Kidney tubule cell (primary cell): ENCODE data around the gene METTL1.
"Not testable (repeated sequence)": the region's sequence is repeated elsewhere in the genome, so short reads cannot be mapped to it uniquely, and the experiment has no call there.

Experiments used
- DNase-seq: peaks from one replicate; pipeline ENCODE4 v3.0.0-alpha.2; 2018; ENCODE audit warnings: low spot score

Gene METTL1

DNA sequence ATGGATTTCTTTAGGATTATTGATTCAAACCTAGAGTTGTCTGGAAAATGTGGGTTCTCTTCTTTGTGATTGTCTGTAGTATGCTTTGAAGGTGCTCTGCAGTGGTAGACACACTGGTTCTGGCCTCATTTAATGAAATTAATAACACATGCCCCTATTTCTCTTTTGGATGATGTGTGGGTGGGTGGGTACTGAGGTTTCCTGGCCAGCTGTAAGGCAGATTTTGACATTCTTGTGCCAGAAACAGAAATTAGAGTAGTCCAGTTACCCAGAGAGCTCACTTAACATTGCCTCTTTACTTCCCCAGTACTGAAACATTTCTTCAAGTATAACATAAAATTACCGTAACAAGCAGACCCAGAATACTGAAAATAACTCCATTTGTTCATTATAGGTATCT lies 25.1 kb upstream of the METTL1 start:
- DNase-seq: no peak

DNA sequence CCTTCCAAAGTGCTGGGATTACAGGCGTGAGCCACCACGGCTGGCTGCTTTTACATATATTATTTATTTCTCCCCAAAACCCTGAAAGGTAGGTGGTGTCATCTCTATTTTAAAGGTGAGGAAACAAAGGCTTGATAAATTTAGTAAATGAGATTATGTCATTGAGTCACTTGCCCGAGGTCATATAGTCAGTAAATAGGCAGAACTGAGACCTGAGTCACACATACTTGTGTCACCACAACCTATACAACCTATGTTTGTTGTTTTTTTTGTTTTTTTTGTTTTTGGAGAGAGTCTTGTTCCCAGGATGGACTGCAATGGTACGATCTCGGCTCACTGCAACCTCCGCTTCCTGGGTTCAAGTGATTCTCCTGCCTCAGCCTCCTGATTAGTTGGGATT lies 23.4 kb upstream of the METTL1 start:
- peak; percentile 42 for DNase-seq

DNA sequence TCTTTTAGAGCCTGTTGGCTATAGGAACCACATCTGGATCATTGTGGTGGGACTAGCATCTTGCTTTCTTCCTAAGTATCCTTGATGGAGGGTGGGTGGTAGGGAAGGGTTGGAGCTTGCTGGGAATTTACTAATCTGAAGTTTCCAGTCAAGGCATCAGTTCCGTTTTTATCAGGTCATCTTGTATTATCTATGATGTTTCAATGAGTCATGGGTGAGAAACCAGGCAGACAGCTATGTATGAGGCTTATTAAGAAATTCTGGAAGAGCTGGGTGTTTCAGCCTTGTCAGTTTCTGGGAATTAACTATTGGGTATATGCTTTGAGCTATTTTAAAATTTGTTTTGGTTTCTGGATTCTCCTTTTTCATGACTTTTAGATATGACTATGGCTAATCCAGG lies 22.0 kb upstream of the METTL1 start:
- DNase-seq: peak; percentile 54

DNA sequence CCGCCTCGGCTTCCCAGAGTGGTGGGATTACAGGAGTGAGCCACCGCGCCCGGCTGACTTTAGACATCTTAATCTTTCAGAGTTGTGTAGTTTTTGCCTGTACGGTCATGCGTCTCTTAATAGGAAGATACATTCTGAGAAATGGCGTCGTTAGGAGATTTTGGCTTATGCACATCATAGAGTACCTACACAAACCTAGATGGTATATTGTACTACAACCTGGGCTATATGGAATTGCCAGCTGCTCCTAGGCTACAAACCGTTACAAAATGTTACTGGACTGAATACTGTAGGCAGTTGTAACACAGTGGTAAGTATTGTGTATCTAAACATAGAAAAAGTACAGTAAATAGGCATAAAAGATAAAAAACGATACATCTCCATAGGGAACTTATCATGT lies 12.0 kb upstream of the METTL1 start:
- DNase-seq: no peak

DNA sequence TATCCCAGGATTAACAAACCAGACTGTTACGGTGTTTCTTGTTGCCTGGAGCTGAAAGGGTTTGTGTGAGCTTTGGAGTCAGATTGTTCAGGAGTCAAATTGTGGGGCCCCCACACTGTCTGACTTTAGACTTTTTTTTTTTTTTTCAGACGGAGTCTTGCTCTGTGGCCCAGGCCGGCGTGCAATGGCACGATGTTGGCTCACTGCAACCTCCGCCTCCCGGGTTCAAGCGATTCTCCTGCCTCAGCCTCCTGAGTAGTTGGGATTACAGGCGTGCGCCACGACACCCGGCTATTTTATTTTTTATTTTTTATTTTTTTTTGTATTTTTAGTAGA lies 11.5 kb upstream of the METTL1 start:
- no peak for DNase-seq

DNA sequence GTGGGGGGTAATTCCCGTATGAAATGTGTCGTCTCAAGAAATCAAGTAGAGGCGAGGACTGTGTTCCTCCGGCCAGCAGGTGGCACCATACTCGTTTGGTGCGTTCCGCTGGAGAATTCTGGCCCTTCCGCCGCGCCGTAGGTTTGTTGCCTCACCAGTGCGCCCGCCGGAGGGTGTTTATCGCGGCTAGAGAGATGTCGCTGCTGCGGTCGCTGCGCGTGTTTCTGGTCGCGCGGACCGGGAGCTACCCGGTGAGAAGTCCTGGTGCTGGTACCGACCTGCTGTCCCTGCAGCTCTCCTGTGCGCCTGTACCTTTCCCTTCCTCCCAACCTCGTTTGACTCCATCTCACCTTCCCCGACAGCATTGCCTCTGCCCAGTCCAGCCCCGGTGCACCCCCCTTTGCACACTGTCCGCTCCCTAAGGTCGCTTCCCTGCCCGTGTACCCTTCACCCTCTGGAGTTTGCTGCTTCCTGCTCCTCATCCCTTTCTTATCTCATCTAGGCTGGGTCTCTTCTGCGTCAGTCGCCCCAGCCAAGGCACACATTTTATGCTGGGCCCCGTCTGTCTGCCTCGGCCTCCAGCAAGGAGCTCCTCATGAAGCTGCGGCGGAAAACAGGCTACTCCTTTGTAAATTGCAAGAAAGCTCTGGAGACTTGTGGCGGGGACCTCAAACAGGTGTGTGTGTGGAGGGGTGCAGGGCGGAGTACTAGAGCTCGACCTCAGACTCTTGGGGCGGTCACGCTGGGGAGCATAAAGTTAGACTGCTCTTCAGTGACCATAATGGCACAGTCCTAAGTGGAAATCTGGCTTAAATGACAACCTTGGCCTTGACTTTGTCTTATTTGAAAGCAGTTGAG lies 10.9 kb upstream of the METTL1 start, which contains the start of gene TSFM:
Gene TSFM (plus strand): TSS at position 180 of the 858 bp plus-strand sequence. CDS start 15 bp downstream, at position 195.
- DNase-seq: peak; percentile 91

DNA sequence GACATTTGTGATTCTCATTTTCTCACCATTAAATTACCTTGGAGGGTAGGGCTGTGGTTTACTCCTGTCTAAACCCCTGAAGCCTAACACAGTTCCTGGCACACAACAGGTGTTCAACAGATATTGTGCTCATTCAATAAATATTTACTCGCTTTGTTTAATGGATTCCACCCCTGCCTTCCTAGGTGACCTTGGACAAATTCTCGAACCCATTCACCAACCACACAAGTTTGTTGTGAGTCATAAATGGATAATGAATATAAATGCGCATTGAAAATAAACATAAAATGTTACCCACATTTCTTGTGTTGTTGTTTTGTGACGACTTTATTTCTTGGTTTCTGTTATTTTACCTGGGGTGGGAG lies 10.3 kb upstream of the METTL1 start:
- no peak for DNase-seq

DNA sequence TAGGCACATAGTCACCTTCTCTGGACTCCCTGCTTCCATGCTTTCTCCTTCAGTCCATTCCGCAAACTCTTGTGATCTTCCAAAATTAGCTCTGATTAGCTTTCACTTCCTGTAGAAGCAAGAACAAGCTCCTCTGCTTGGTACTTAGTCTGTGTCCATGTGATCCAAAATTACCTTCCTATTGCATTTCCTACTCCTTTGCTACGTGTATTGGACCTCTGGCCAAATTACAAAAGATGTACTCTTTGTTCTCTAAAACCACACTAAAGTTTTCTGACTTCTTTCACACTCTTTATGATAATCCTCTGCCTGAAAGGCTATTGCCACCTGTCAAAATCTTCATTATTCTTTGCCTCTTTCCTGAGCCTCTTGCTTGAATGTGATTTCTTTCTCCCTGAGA lies 9.9 kb upstream of the METTL1 start:
- no peak for DNase-seq

DNA sequence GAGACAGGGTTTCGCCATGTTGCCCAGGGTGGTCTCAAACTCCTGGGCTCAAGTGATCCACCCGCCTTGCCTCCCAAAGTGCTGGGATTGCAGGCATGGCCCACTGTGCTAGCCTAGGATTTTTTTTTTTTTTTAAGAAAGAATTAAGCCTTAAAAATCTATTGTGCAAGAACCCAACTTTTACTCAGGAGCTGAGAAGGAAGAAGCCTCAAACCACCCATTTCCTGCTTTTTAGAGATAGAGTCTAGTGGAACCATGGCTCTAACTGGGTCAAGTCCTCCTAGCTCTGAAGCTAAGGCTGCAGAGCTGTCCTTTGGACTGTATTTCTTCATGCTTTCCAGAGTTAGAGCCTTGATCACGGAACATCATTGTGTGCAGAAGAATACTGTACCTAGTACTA lies 9.3 kb upstream of the METTL1 start:
- DNase-seq: no peak

DNA sequence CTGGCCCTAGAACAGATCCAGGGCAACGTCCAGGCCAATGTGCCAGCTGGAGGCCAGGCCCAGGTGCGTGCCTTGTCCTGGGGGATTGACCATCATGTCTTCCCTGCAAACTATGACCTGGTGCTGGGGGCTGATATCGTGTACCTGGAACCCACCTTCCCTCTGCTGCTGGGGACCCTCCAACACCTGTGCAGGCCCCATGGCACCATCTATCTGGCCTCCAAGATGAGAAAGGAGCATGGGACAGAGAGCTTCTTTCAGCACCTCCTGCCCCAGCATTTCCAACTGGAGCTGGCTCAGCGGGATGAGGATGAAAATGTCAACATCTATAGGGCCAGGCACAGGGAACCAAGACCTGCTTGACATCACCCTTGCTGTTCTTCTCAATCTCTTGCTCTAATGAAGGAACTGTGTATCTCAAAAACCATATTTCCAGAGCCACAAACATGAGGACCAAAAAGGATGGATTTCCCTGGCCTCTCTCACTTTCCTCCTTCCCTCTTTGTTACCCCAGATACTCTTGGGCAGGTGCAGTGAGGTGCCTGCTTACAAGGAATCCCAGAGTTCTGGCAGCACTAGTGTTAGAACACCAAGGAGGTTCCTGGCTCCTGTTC lies 8.5 kb upstream of the METTL1 start:
- DNase-seq: no peak

DNA sequence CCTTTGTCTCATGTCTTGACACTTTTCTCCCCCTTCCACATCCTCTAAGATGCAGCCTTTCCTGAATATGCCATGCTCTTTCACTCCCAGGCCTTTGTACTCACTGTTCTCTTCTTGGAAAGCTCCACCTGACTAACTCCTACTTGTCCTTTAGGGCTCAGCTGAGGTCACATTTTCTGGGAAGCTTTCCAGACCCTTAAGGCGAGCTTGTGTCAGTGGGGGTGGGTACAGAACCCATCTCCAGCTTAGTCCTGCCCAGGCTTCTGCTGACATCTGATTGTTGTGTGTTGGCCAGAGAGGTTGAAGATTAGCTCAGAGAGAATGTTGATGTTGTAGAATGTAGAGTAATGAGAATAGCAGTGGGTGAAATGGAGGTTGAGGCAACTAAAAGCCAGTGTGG lies 7.8 kb upstream of the METTL1 start:
- DNase-seq: no peak

DNA sequence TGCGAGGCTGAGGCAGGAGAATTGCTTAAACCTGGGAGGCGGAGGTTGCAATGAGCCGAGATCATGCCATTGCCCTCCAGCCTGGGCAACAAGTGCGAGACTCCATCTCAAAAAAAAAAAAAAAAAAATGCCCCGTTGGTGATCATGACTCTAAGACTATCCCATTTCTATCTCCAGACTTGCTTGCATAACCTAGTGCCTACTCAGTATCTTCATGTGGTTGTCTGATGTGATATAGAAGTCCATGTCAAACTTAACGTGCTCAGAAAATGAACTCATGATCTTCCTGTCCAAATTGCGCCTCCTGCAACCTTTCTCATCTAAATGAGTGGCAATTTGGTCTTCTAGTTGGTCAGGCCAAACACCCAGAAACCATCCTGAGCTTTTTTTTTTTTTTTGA lies 6.0 kb upstream of the METTL1 start:
- no peak for DNase-seq

DNA sequence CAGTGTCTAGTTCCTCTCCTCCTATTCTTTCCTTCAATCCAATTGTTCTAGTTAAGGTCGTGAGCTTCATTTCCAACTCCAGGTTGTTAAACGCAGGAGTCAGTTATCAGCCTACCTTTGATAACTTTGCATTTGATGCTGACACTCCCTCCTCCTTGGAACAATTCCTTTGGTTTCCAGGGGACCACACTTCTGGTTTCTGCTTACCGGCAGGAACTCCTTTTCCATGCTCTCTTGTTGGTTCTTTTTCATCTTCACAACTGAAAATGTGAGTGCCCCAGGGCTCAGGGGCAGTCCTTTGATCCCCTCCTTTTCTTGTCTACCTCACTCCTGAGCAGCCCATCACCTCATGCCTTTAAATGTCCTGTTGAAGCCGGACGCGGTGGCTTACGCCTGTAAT lies 5.5 kb upstream of the METTL1 start:
- no peak for DNase-seq

DNA sequence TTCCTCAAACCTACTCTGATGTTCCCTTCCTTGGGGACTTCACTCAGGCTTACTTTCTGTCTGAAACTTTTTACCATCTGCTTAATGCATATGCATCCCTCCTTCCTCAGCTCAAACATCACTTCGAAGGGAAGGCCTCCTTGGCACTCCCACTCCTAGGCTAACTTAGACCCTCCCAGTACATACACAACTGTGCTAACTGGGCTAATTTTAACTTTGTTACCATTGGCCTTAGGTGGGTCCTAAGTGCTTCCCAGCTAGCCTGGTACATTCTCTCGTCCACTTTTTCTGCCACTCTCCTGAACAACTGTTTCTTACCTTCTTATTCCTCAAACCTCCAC lies 4.3 kb upstream of the METTL1 start:
- DNase-seq: no peak

DNA sequence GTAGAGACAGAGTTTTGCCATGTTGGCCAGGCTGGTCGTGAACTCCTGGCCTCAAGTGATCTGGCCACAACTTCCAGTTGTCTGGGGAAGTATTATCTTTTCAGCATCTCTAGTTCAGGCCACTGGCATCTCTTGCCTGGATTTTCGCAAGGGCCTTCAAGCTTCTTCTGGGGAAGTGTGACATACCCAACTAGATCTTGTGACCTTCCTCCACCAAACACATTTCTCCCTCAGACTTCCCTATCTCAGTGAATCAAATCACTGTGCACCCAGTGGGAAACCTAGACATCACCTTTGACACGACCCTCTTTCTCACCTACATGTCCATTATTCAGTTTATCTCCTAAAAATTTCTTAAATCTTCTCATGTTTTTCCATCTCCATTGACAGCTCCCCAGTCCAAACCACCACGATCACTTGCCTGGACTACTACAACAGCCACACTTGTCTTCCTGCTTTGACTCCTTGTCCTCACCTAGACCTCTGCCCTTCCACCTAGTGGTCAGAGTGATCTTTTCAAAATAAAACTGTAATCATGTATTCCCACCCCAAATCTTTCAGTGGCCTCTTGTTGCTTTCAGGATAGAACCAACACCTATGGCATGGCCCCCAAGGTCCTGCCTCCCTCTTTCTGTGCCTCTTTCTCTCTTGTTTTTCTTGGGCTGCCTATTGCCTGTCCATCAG lies 3.8 kb upstream of the METTL1 start:
- no peak for DNase-seq

DNA sequence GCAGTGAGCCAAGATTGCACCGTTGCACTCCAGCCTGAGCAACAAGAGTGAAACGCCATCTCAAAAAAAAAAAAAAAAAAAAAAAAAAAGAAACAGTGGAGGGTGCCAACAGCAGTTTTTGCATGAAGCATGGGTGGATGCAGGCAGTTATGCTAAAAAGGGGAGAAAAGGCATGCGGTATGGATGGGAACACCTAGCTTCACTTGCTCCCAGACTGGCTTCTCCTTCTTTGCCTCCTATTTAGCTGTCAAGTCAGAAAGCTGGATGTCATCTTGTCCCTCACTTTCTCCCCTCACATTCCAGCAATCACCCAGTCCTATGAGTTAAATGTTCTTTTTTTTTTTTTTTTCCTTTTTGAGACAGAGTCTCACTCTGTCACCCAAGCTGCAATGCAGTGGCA lies 3.1 kb upstream of the METTL1 start:
- no peak for DNase-seq

DNA sequence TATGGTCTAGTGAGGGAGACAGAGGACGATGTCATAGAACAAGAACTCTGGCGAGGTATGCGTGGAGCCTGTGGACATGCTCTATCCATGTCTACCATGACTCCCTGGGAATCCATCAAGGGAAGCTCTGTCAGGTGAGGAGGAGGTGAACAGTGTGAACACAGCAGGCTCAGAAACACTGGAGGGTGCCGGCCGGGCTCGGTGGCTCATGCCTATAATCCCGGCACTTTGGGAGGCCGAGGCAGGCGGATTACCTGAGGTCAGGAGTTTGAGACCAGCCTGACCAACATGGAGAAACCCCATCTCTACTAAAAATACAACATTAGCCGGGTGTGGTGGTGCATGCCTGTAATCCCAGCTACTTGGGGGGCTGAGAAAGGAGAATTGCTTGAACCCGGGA lies 2.7 kb upstream of the METTL1 start:
- DNase-seq: not testable (repeated sequence)

DNA sequence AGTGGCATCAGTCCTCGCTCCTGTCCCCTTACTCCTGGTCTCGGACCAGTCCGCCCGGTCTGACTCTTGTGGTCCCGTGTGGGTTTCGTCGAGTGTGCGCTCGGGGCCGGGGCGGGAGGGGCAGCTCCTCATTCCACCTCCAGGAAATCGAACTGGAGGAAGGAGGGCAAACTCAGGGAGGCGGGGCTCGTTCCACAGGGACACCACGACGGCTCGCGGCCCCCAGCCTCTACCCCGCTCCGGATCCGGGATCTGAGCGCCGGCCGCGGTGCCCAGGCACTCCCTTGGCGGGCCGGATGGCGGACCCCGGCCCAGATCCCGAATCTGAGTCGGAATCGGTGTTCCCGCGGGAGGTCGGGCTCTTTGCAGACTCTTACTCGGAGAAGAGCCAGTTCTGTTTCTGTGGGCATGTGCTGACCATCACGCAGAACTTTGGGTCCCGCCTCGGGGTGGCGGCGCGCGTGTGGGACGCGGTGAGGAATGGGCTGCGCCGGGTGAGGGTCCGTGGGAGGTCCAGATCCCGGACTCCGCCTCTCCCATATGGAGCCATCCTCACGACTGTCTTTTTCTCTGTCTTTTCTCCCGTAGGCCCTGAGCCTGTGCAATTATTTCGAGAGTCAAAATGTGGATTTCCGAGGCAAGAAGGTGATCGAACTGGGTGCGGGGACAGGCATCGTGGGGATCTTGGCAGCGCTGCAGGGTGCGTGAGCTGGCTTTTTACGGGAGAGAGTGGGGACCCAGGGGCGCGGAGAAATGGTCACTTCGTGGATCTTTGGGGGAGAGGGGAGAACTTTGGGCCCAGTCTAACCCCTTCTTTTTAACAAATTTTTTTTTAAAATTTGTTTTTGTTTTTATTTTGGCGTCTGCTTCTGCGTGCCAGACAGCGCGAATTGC lies 771 bp upstream of the METTL1 start, which contains the start of gene EEF1AKMT3:
Gene EEF1AKMT3 (plus strand): TSS at position 186 of the 894 bp plus-strand sequence. CDS start 111 bp downstream, at position 297.
- DNase-seq: peak; percentile 66

DNA sequence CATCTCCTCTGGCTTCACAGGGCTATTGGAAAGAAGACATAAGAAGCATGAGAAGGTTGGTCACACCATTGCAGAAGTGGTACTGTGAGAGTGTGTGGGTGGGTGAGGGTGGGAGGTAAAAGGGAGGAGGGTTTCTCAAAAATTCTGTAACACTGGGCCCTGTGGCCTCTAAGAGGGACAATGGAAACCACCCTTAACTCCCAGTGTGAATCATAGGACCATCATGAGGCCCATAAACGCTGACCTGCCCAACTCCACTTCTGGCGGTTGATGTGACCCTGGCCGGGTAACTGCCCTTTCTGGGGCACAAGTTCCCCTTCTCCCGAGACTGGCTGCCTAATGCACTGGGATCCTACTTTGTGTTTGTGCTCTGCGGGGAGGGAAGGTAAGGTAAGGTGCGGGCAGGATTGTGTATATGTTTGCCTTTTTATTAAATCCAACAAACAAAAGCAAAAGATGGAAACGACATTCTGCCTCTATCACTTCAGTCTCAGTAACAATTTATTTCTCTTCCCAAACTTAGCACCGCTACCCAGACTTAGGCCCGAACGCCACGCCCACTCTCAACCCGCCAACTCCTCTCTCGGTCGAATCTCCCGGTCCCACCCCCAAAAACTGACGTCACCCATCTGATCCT lies 551 bp downstream of the METTL1 start:
- peak; percentile 87 for DNase-seq

DNA sequence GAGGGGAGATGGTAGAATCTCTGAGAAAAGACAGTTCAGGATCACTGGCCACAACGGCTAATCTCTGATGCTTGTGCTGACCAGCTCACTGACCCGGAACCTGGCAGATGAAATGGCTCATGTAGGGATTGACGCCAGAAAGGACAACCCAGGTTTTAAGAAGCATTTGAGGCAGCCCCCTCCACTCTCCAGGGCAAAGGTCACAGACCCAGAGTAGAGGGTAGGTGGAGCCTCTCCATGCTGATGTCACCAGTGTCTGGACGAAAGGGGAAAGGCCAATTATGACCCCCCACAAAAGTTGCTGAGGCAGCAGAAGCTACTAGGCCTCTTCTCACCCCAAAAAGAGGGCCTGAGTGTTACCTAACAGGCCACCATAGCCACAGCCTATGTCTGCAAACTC lies 1.2 kb downstream of the METTL1 start:
- no peak for DNase-seq

DNA sequence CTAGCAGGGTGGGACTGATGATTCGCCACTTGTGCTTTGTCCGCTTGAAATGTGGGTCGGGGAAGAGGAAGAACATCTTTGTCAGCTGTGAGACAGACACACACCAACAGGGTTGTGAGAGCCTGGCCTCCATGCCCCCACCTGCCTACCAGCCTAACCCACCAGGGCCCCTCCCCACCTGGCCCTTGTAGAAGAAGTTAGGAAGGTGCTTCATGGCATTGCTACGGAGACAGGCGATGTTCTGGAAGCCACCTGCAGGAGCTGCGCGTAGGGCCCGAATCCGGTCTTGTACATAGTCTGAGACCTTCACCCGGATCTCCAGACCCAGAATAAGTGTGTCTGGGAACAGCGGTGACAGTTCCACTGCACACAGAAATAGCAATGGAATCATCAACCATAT lies 2.3 kb downstream of the METTL1 start:
- no peak for DNase-seq

DNA sequence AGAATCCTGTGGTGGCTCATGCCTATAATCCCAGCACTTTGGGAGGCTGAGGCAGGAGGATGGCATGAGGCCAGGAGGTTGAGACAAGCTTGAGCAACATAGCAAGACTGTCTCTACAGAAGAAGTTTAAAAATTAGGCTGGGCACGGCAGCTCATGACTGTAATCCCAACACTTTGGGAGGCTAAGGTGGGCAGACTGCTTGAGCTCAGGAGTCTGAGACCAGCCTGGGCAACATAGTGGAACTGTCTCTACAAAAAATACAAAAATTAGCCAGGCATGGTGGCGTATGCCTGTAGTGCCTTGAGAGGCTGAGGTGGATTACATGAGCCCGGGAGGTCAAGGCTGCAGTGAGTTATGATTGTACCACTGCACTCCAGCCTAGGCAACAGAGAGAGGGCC lies 4.0 kb downstream of the METTL1 start:
- DNase-seq: no peak
